HG03095 (cell line): Measurements from ENCODE around the gene SLC16A4.
"Not testable (repeated sequence)": the region's sequence is repeated elsewhere in the genome, so short reads cannot be mapped to it uniquely, and the experiment has no call there.

Experiments
- ATAC-seq: cut with Tn5 transposase; IDR thresholded peaks from one replicate; pipeline ENCODE4 v1.9.1; 2021; ENCODE audit warnings: moderate library complexity; ENCODE audit not compliant: unreplicated experiment

Gene SLC16A4

GRCh38 chr1:110409316-110409715 lies 18.5 kb upstream of the SLC16A4 start:
- ATAC-seq, result no peak

- no peak for ATAC-seq
Observed at GRCh38 chr1:110408488-110408887, 17.7 kb upstream of the SLC16A4 start.

- peak; percentile 79 for ATAC-seq
Observed at GRCh38 chr1:110407260-110408210, 16.7 kb upstream of the SLC16A4 start, which contains the start of gene LAMTOR5. LAMTOR5 (minus strand) TSS chr1:110407694; CDS start chr1:110407620, 74 bp downstream.

GRCh38 chr1:110406407-110406806 lies 15.6 kb upstream of the SLC16A4 start:
- not testable (repeated sequence) for ATAC-seq

DNA sequence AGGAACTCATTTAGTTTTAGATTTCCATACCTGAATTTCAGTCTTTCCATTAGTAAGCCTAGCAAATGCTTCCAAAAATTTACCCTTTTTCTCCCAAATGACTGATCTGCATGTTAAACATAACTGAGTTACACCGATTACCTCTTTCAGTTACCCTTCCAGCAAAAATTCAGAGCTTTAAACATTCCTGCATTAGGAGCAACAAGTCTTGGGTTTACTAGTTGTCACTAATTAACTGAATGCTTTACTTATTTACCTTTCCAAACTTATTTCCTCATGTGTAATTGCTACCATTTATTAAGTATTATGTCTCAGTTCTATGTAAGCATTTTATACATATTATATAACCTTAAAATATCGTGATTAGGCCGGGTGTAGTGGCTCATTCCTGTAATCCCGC lies 13.6 kb upstream of the SLC16A4 start:
- ATAC-seq, result no peak

DNA sequence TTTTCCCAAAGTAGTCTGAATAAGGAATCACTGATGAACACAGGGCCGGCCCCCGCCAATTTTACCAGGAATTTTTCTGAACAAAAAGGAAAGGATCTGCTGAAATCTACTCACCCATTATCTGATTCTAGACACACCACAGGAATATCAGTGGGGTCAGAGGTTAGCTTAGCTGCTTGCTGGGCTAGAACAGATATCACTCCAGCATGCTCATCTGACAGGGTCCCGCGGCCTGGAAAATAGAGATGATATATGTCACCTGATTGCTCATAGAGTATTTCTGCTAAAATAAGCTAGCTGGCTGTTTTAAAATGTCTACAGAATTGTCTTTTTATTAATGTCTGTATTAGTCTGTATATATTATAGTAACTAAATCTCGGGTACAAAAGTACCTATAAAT lies 13.0 kb upstream of the SLC16A4 start:
- no peak for ATAC-seq

DNA sequence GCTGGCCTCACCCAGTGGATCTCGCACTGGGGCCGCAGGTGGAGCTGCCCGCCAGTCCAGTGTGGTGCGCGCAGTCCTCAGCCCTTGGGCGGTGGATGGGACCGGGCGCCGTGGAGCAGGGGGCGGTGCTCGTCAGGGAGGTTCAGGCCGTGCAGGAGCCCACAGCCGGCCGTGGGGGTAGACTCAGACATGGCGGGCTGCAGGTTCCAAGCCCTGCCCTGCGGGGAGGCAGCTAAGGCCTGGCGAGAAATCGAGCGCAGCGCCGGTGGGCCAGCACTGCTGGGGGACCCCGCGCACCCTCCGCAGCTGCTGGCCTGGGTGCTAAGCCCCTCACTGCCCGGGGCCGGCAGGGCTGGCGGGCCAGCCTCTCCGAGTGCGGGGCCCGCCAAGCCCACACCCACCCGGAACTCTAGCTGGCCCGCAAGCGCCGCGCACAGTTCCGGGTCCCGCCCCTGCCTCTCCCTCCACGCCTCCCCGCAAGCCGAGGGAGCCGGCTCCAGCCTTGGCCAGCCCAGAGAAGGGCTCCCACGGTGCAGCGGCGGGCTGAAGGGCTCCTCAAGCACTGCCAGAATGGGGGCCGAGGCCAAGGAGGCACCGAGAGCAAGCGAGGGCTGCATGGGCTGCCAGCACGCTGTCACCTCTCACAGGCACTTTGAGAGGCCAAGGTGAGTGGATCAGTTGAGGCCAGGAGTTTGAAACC lies 5.6 kb upstream of the SLC16A4 start:
- not testable (repeated sequence) for ATAC-seq

DNA sequence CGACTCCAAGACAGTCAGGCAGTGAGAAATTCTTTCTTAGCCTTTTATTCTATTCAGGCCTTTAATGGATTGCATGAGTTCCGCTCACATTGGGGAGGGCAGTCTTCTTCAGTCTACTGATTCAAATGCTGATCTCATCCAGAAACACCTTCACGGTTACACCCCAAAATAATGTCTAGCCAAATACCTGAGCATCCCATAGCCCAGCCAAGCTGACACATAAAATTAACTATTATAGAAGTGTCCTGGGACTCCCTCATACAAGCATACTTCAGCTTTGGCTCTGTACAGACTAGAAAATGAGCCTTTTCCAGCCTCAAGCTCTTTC lies 3.6 kb upstream of the SLC16A4 start:
- ATAC-seq, result no peak

DNA sequence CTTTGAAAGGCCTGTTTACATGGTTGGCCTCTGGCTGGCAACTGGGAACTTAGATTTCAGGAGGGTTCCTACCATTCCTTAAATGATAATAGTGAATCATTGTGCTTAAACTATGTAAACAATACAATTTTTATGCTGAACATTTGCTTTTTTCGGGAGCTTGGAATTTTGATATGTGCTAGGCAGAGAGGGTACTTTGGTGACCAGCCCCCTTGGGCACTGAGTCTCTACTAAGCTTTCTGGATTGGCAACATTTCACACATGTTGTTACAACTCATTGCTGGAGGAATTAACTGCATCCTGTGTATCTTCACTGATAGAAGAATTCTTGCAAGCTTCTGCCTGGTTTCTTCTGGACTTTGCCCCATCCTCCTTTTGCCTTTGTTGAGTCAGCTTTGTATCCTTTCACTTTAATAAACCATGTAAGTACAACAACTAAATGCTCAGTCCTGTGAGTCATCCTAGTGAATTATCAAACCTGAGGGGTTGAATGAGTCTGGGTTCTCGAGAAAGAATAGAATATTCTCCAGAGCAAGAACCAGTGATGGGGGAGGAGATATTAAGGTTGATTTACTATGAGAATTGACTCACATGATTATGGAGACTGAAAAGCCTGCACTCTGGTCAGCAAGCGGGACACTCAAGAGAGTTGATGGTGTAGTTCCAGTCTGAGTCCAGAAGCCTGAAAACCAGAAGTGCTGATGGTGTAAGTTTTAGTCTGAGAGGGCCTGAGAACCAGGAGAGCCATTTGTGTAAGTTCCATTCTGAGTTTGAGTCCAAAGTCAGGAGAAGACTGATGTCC lies 3.1 kb upstream of the SLC16A4 start:
- no peak for ATAC-seq

DNA sequence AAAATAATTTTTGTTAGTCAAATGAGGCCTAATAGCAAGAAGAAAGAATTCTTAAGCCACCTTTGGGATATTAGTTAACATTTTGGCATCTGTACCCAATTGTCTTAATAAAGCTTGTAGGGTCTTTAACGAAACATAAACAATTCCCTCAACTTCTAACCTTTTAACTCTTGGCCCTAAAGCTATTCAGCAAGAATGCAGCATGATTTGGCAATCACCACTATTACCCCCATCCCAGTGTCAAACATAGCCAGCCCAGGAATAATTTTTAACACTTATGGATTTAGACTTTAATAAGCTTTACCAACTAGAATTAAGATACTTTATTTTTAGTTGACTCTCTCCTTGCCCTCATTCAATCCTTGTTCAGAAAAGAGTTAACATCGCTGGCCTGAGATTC lies 2.5 kb upstream of the SLC16A4 start:
- ATAC-seq, result no peak

GRCh38 chr1:110390096-110390495 lies 730 bp downstream of the SLC16A4 start:
- no peak for ATAC-seq

GRCh38 chr1:110387048-110387754 lies 3.6 kb downstream of the SLC16A4 start:
- no peak for ATAC-seq

DNA sequence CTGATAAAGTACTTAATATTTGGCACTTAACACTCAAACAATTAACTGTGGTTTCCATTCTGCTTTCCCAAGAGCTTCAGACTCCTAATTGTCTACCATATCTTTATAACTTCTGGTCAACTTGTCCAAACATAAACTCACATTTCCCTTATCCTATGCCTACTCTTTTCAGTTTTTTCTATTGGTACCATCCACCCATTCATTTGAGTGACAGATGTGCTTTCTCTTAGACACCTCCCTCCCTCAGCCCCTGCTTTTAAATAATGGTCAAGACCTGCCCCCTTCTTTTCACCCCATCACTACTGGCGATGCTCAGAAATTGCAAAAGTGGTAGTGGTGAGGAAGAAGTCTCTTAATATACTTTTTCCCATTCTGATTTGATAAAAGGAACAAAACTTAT lies 5.5 kb downstream of the SLC16A4 start:
- no peak for ATAC-seq

DNA sequence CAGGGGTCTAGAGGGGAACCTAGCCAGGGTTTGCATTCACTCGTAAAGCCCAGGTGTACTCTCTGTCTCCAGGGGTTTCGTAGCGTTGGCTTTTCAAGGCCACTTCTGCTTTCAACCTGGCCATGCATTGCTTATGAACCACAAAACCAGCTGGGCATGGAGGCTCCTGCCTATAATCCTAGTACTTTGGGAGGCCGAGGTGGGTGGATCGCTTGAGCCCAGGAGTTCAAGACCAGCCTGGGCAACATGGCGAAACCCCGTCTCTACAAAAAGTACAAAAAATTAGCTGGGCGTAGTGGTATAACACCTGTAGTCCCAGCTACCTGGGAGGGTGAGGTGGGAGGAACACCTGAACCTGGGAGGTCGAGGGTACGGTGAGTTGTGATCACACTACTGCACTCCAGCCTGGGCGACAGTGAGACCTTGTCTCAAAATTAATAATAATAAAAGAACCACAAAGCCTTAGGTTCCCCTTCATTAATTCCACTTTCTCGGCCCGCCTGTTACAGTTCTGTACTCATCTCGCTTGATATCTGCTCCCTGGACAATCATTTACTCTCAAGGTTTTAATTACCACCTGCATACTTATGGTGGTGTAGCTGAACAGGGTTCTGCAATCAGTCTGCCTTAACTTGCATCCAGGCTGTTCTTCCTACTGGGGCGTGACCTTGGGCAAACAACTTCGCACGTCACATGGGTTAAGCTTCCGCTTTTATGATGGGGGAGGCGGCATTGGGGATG lies 6.1 kb downstream of the SLC16A4 start:
- peak; percentile 50 for ATAC-seq

GRCh38 chr1:110383251-110383990 lies 7.4 kb downstream of the SLC16A4 start:
- no peak for ATAC-seq

- ATAC-seq, result no peak
Observed at GRCh38 chr1:110380672-110381283, 10.0 kb downstream of the SLC16A4 start.

- no peak for ATAC-seq
Observed at GRCh38 chr1:110375490-110375889, 15.3 kb downstream of the SLC16A4 start.

- ATAC-seq, result no peak
Observed at GRCh38 chr1:110370827-110371226, 20.0 kb downstream of the SLC16A4 start.

- no peak for ATAC-seq
Observed at GRCh38 chr1:110364221-110364620, 26.6 kb downstream of the SLC16A4 start.
